Duodenal mucosa (tissue), 2 donors: ENCODE data around the gene TRUB2.
"Not testable (repeated sequence)": the region's sequence is repeated elsewhere in the genome, so short reads cannot be mapped to it uniquely, and the experiment has no call there.

Experiments used
- H3K27ac ChIP-seq: one replicate; pipeline ENCODE4 v1.7.0; 2013; ENCODE audit warnings: low read depth, low read length
- H3K27me3 ChIP-seq, 2 donors: one replicate each; pipeline ENCODE4 v1.7.0; 2013; ENCODE audit warnings: low read length in 2 of 2, control low read depth in 1 of 2; ENCODE audit not compliant: insufficient read depth in 2 of 2, control insufficient read depth in 1 of 2
- H3K36me3 ChIP-seq, 2 donors: one replicate each; pipeline ENCODE4 v1.7.0; 2013; ENCODE audit warnings: low read length in 2 of 2, control low read depth in 1 of 2; ENCODE audit not compliant: insufficient read depth in 2 of 2, control insufficient read depth in 1 of 2
- H3K4me1 ChIP-seq, 2 donors: one replicate each; pipeline ENCODE4 v1.7.0; 2013; ENCODE audit warnings: low read length in 2 of 2, control low read depth in 1 of 2; ENCODE audit not compliant: insufficient read depth in 2 of 2, control insufficient read depth in 1 of 2
- H3K4me3 ChIP-seq, 2 donors: one replicate each; pipeline ENCODE4 v1.7.0; 2013; ENCODE audit warnings: low read length in 2 of 2, low read depth in 1 of 2
- H3K9ac ChIP-seq, 2 donors: one replicate each; pipeline ENCODE4 v1.7.0; 2013; ENCODE audit warnings: low read length in 2 of 2, low read depth in 1 of 2
- H3K9me3 ChIP-seq, 2 donors: one replicate each; pipeline ENCODE4 v1.7.0; 2013; ENCODE audit warnings: low read length in 2 of 2, control low read depth in 1 of 2; ENCODE audit not compliant: control insufficient read depth in 1 of 2

Gene TRUB2

GRCh38 chr9:128341435-128341849, 19.2 kb upstream of the TRUB2 start:
- peaks cover 10 to 34% of the 10 kb centered on the region in 2 donors for H3K36me3 ChIP-seq

GRCh38 chr9:128340691-128341434, 18.6 kb upstream of the TRUB2 start:
- H3K27ac ChIP-seq: peak overlapping the region; percentile 44
- peaks cover 13 to 22% of the 10 kb centered on the region in 2 donors for H3K4me1 ChIP-seq
- peaks cover 10 to 33% of the 10 kb centered on the region in 2 donors for H3K36me3 ChIP-seq
- peak overlapping the region; percentile 82 to 88 for H3K9ac ChIP-seq
- no peaks in the 10 kb centered on the region for H3K27me3 ChIP-seq
- peak overlapping the region; percentile 79 to 82 for H3K4me3 ChIP-seq
- no peaks in the 10 kb centered on the region for H3K9me3 ChIP-seq

More at GRCh38 chr9:128341435-128341849, 19.2 kb upstream of the TRUB2 start:
- peaks cover 13 to 22% of the 10 kb centered on the region in 2 donors for H3K4me1 ChIP-seq
- peak overlapping the region; percentile 82 to 88 for H3K9ac ChIP-seq
- H3K4me3 ChIP-seq: peak overlapping the region; percentile 79 to 82
- peak overlapping the region; percentile 44 for H3K27ac ChIP-seq
- H3K9me3 ChIP-seq: no peaks in the 10 kb centered on the region
- no peaks in the 10 kb centered on the region for H3K27me3 ChIP-seq

GRCh38 chr9:128339761-128340690, 17.8 kb upstream of the TRUB2 start, which contains the start of gene SLC27A4:
Gene SLC27A4 (plus strand): TSS chr9:128340527. CDS start chr9:128343133, 2,606 bp downstream.
- H3K4me1 ChIP-seq: peaks cover 13 to 22% of the 10 kb centered on the region in 2 donors
- no peaks in the 10 kb centered on the region for H3K9me3 ChIP-seq
- peaks cover 6 to 27% of the 10 kb centered on the region in 2 donors for H3K36me3 ChIP-seq
- H3K4me3 ChIP-seq: peak within 1 kb of the TSS; percentile 79 to 82
- peak within 1 kb of the TSS; percentile 82 to 88 for H3K9ac ChIP-seq
- peak within 1 kb of the TSS; percentile 89 for H3K27ac ChIP-seq
- H3K27me3 ChIP-seq: no peaks in the 10 kb centered on the region

- H3K4me3 ChIP-seq, H3K27me3 ChIP-seq, H3K9ac ChIP-seq, H3K27ac ChIP-seq, H3K9me3 ChIP-seq: not testable (repeated sequence)
- H3K4me1 ChIP-seq: peaks cover 13 to 22% of the 10 kb centered on the region in 2 donors
- H3K36me3 ChIP-seq: peaks cover 4 to 17% of the 10 kb centered on the region in 2 donors
Measured at GRCh38 chr9:128338852-128339614, 16.8 kb upstream of the TRUB2 start.

GRCh38 chr9:128337936-128338335, 15.7 kb upstream of the TRUB2 start:
- H3K9me3 ChIP-seq: no peaks in the 10 kb centered on the region
- no peak overlapping the region for H3K9ac ChIP-seq
- no peak overlapping the region for H3K4me3 ChIP-seq
- no peak overlapping the region for H3K27ac ChIP-seq
- peaks cover 0 to 17% of the 10 kb centered on the region in 2 donors for H3K36me3 ChIP-seq
- peaks cover 17 to 25% of the 10 kb centered on the region in 2 donors for H3K4me1 ChIP-seq
- no peaks in the 10 kb centered on the region for H3K27me3 ChIP-seq

GRCh38 chr9:128335914-128336313, 13.7 kb upstream of the TRUB2 start:
- Histone ChIP-seq H3K27ac (no peak overlapping the region), H3K4me1 (peaks cover 24 to 28% of the 10 kb centered on the region in 2 donors), H3K36me3 (peaks cover 0 to 23% of the 10 kb centered on the region in 2 donors), H3K9me3 (no peaks in the 10 kb centered on the region), H3K9ac (no peak overlapping the region), H3K4me3 (no peak overlapping the region), H3K27me3 (no peaks in the 10 kb centered on the region)

- Histone ChIP-seq H3K27ac (no peak overlapping the region), H3K9ac (no peak overlapping the region), H3K9me3 (no peaks in the 10 kb centered on the region), H3K4me3 (no peak overlapping the region), H3K4me1 (peaks cover 24 to 26% of the 10 kb centered on the region in 2 donors), H3K36me3 (peaks cover 0 to 23% of the 10 kb centered on the region in 2 donors), H3K27me3 (no peaks in the 10 kb centered on the region)
Measured at GRCh38 chr9:128335161-128335560, 12.9 kb upstream of the TRUB2 start.

- Histone ChIP-seq H3K4me1 (peaks cover 25 to 28% of the 10 kb centered on the region in 2 donors), H3K27me3 (no peaks in the 10 kb centered on the region), H3K36me3 (peaks cover 0 to 23% of the 10 kb centered on the region in 2 donors), H3K27ac (no peak overlapping the region), H3K9me3 (no peaks in the 10 kb centered on the region), H3K4me3 (no peak overlapping the region), H3K9ac (no peak overlapping the region)
Measured at GRCh38 chr9:128333451-128333869, 11.2 kb upstream of the TRUB2 start.

GRCh38 chr9:128325629-128326028, 3.4 kb upstream of the TRUB2 start:
- Histone ChIP-seq H3K27ac (no peak overlapping the region), H3K4me1 (peaks cover 36 to 44% of the 10 kb centered on the region in 2 donors), H3K9ac (no peak overlapping the region), H3K9me3 (no peaks in the 10 kb centered on the region), H3K36me3 (peaks cover 22 to 28% of the 10 kb centered on the region in 2 donors), H3K27me3 (no peaks in the 10 kb centered on the region), H3K4me3 (no peak overlapping the region)
